HepG2 (cell line): ENCODE results near the gene HIRA. TPM values are rescaled to one million over a fixed set of nuclear protein-coding genes. Genes with fewer than 3 reads are reported as not detected.

Source experiments
- KAT2B ChIP-seq: fragments of 150-350 bp; IDR thresholded peaks from 2 replicates; pipeline ENCODE4 v1.6.1; 2014; ENCODE audit warnings: low read depth, low read length, borderline replicate concordance
- MEIS2 ChIP-seq: sonication (generic); formaldehyde crosslinking; IDR thresholded peaks from 2 replicates; pipeline ENCODE4 v1.9.0; 2021; ENCODE audit warnings: mild to moderate bottlenecking, missing genetic modification reagents
- POLR2G ChIP-seq: fragments of 200-400 bp; formaldehyde crosslinking; IDR thresholded peaks from 2 replicates; pipeline ENCODE4 v1.6.1; 2018; ENCODE audit warnings: mild to moderate bottlenecking, low read depth, low read length, moderate library complexity
- ZNF766 ChIP-seq: sonication (generic); formaldehyde crosslinking; IDR thresholded peaks from 2 replicates; pipeline ENCODE4 v1.5.0; 2020; ENCODE audit warnings: missing genetic modification reagents, borderline replicate concordance
- polyA plus RNA-seq, 8 experiments: library from polyadenylated mRNA; depleted of rRNA in 3 of 8; stranded (reverse) in 7 of 8; unstranded in 1 of 8; fragments of >200 nt; fragmentation: Illumina TruSeq in 4 of 8; extraction: Trizol in 4 of 8; gene quantifications; 2 replicates each; pipeline versions ENCODE4 v1.2.1 to v1.2.3, GENCODE V29; 2011 to 2016; ENCODE audit warnings: low read depth in 4 of 8, missing spikeins in 1 of 8, mixed read lengths in 1 of 8; ENCODE audit not compliant: insufficient read depth in 1 of 8
- total RNA-seq, 5 experiments: library from RNA; depleted of rRNA; stranded (reverse); fragments of >200 nt; fragmentation: Illumina TruSeq; extraction: Trizol; gene quantifications; 2 replicates each; pipeline ENCODE4 v1.2.3, GENCODE V29; 2016; ENCODE audit warnings: low read depth in 1 of 5
- TF ChIP-seq, protein P1 (sequence below): sonication (generic); formaldehyde crosslinking; IDR thresholded peaks from one replicate; pipeline ENCODE4 v1.5.1; 2020; ENCODE audit warnings: mild to moderate bottlenecking, missing genetic modification reagents; ENCODE audit errors: not compliant biosample characterization
- TF ChIP-seq, protein P2 (sequence below): sonication (generic); formaldehyde crosslinking; IDR thresholded peaks from 2 replicates; pipeline ENCODE4 v1.5.0; 2020; ENCODE audit warnings: mild to moderate bottlenecking, missing genetic modification reagents, borderline replicate concordance
- TF ChIP-seq, protein P3 (sequence below): sonication (generic); formaldehyde crosslinking; IDR thresholded peaks from 2 replicates; pipeline ENCODE4 v1.8.0; 2022; ENCODE audit warnings: mild to moderate bottlenecking, missing genetic modification reagents
- TF ChIP-seq, protein P4 (sequence below): sonication (generic); formaldehyde crosslinking; IDR thresholded peaks from 2 replicates; pipeline ENCODE4 v1.9.0; 2021; ENCODE audit warnings: mild to moderate bottlenecking, missing genetic modification reagents

HIRA gene
- total and polyA plus RNA-seq, 2 of the 13 experiments (the other 11 are each of a cell fraction or from before 2014, with no cell fraction given), result 21.5 to 29.2 TPM

DNA sequence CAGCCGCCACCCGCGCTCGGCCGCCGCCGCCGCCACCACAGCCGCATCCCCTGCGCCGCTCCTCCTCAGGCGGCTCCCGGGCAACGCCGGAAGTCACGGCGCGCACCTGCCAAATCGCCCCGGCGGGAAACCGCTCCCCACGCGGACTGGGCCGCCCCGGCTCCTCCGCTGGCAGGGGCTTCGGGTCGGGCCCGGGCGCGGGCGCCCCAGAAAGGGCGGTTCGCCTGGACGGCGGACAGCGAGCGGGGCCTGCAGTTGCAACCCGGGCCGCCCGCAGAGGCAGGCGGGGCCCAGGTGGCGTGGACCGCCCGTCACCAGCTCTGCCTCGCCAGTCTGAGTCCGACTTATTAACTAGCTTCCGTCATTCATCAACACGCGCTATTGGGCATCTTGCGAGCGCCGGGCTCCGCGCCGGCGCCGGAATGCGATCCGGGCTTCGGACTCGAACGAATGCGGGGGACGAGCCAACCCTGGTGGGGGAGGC, at the start of gene HIRA (continued):
- TF ChIP-seq, protein P1, sequence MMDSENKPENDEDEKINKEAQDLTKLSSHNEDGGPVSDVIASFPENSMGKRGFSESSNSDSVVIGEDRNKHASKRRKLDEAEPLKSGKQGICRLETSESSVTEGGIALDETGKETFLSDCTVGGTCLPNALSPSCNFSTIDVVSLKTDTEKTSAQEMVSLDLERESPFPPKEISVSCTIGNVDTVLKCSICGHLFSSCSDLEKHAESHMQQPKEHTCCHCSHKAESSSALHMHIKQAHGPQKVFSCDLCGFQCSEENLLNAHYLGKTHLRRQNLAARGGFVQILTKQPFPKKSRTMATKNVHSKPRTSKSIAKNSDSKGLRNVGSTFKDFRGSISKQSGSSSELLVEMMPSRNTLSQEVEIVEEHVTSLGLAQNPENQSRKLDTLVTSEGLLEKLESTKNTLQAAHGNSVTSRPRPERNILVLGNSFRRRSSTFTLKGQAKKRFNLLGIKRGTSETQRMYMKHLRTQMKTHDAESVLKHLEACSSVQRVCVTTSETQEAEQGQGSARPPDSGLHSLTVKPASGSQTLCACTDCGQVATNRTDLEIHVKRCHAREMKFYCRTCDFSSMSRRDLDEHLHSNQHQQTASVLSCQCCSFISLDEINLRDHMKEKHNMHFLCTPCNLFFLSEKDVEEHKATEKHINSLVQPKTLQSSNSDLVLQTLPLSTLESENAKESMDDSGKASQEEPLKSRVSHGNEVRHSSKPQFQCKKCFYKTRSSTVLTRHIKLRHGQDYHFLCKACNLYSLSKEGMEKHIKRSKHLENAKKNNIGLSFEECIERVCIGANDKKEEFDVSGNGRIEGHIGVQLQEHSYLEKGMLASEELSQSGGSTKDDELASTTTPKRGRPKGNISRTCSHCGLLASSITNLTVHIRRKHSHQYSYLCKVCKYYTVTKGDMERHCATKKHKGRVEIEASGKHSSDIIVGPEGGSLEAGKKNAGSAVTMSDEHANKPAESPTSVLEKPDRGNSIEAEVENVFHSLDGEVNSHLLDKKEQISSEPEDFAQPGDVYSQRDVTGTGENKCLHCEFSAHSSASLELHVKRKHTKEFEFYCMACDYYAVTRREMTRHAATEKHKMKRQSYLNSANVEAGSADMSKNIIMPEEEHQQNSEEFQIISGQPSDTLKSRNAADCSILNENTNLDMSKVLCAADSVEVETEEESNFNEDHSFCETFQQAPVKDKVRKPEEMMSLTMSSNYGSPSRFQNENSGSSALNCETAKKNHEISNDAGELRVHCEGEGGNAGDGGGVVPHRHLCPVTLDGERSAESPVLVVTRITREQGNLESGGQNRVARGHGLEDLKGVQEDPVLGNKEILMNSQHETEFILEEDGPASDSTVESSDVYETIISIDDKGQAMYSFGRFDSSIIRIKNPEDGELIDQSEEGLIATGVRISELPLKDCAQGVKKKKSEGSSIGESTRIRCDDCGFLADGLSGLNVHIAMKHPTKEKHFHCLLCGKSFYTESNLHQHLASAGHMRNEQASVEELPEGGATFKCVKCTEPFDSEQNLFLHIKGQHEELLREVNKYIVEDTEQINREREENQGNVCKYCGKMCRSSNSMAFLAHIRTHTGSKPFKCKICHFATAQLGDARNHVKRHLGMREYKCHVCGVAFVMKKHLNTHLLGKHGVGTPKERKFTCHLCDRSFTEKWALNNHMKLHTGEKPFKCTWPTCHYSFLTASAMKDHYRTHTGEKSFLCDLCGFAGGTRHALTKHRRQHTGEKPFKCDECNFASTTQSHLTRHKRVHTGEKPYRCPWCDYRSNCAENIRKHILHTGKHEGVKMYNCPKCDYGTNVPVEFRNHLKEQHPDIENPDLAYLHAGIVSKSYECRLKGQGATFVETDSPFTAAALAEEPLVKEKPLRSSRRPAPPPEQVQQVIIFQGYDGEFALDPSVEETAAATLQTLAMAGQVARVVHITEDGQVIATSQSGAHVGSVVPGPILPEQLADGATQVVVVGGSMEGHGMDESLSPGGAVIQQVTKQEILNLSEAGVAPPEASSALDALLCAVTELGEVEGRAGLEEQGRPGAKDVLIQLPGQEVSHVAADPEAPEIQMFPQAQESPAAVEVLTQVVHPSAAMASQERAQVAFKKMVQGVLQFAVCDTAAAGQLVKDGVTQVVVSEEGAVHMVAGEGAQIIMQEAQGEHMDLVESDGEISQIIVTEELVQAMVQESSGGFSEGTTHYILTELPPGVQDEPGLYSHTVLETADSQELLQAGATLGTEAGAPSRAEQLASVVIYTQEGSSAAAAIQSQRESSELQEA (CRISPR knock-in tag), result no peak
- TF ChIP-seq, protein P2, sequence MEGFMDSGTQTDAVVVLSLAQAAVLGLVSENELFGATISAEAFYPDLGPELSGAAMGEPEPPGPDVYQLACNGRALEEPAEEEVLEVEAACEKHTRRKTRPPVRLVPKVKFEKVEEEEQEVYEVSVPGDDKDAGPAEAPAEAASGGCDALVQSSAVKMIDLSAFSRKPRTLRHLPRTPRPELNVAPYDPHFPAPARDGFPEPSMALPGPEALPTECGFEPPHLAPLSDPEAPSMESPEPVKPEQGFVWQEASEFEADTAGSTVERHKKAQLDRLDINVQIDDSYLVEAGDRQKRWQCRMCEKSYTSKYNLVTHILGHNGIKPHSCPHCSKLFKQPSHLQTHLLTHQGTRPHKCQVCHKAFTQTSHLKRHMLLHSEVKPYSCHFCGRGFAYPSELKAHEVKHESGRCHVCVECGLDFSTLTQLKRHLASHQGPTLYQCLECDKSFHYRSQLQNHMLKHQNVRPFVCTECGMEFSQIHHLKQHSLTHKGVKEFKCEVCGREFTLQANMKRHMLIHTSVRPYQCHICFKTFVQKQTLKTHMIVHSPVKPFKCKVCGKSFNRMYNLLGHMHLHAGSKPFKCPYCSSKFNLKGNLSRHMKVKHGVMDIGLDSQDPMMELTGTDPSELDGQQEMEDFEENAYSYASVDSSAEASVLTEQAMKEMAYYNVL (CRISPR knock-in tag), result no peak
- TF ChIP-seq KAT2B (no peak), MEIS2 (no peak), ZNF766 (CRISPR knock-in tag) (no peak), POLR2G (no peak)
- TF ChIP-seq, protein P3, sequence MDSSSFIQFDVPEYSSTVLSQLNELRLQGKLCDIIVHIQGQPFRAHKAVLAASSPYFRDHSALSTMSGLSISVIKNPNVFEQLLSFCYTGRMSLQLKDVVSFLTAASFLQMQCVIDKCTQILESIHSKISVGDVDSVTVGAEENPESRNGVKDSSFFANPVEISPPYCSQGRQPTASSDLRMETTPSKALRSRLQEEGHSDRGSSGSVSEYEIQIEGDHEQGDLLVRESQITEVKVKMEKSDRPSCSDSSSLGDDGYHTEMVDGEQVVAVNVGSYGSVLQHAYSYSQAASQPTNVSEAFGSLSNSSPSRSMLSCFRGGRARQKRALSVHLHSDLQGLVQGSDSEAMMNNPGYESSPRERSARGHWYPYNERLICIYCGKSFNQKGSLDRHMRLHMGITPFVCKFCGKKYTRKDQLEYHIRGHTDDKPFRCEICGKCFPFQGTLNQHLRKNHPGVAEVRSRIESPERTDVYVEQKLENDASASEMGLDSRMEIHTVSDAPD, result no peak
- TF ChIP-seq, protein P4, sequence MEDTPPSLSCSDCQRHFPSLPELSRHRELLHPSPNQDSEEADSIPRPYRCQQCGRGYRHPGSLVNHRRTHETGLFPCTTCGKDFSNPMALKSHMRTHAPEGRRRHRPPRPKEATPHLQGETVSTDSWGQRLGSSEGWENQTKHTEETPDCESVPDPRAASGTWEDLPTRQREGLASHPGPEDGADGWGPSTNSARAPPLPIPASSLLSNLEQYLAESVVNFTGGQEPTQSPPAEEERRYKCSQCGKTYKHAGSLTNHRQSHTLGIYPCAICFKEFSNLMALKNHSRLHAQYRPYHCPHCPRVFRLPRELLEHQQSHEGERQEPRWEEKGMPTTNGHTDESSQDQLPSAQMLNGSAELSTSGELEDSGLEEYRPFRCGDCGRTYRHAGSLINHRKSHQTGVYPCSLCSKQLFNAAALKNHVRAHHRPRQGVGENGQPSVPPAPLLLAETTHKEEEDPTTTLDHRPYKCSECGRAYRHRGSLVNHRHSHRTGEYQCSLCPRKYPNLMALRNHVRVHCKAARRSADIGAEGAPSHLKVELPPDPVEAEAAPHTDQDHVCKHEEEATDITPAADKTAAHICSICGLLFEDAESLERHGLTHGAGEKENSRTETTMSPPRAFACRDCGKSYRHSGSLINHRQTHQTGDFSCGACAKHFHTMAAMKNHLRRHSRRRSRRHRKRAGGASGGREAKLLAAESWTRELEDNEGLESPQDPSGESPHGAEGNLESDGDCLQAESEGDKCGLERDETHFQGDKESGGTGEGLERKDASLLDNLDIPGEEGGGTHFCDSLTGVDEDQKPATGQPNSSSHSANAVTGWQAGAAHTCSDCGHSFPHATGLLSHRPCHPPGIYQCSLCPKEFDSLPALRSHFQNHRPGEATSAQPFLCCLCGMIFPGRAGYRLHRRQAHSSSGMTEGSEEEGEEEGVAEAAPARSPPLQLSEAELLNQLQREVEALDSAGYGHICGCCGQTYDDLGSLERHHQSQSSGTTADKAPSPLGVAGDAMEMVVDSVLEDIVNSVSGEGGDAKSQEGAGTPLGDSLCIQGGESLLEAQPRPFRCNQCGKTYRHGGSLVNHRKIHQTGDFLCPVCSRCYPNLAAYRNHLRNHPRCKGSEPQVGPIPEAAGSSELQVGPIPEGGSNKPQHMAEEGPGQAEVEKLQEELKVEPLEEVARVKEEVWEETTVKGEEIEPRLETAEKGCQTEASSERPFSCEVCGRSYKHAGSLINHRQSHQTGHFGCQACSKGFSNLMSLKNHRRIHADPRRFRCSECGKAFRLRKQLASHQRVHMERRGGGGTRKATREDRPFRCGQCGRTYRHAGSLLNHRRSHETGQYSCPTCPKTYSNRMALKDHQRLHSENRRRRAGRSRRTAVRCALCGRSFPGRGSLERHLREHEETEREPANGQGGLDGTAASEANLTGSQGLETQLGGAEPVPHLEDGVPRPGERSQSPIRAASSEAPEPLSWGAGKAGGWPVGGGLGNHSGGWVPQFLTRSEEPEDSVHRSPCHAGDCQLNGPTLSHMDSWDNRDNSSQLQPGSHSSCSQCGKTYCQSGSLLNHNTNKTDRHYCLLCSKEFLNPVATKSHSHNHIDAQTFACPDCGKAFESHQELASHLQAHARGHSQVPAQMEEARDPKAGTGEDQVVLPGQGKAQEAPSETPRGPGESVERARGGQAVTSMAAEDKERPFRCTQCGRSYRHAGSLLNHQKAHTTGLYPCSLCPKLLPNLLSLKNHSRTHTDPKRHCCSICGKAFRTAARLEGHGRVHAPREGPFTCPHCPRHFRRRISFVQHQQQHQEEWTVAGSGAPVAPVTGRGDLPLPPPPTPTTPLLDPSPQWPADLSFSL (CRISPR knock-in tag), result no peak
